ENCODE results near the gene MIDN. TPM values are rescaled to one million over a fixed set of nuclear protein-coding genes. Genes with fewer than 3 reads are reported as not detected.

MIDN gene
- polyA plus RNA-seq, 6 donors from 2014 or later: 0.78 to 5.5 (median 2.7) TPM

DNA sequence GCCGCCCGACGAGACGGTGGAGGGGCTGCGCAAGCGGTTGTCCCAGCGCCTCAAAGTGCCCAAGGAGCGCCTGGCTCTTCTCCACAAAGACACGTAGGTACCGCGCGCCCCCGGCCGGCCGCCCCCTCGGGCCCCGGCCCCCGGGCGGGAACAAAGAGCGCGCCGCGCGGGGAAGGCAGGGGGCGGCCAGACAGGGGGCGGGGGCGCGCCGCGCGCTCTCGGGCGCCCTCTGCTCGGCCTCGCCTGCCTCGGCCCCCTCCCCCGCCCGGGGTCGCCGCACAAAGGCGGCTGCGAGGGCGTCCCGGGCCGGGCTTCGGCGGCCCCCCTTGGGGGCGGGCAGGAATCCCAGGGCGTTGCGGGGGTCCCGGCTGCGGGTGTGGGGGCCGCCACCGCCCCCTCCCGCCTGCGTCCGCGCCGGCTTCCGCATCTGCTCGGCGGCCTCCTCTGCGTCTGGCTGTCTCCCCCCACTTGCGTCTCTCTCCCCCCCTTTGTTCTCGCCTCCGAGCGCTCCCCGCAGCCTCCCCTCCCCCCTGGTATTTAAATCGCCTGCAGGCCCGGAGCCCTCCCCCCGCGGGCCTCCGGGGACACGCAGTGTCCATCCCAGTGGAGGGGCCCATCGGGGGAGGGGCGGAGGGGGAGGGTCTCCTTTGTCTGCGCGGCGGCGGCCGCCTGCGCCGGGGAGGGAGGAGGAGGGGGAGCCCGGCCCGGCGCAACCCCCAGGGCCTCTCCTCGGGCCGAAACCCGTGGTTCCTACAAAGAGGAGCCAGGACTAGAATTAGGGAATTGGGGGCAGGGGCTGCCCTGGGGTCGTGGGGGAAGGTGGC, 2.3 kb downstream of the MIDN start:
- Mint-ChIP-seq H3K9me3 (no peaks in the 10 kb centered on the region), H3K36me3 (no peaks in the 10 kb centered on the region)
- peak in 1 of 2 donors; percentile 4 for ATAC-seq (ENCODE audit: low read depth in 2 of 2)

GRCh38 chr19:1251330-1252220, 3.2 kb downstream of the MIDN start:
- Mint-ChIP-seq H3K27me3 (no peaks in the 10 kb centered on the region), H3K27ac (peak overlapping the region; percentile 84 to 97 (median 94)), H3K36me3 (no peaks in the 10 kb centered on the region), H3K4me1 (peaks cover 16 to 30% (median 22%) of the 10 kb centered on the region in 3 donors), H3K4me3 (peak overlapping the region; percentile 85 to 95 (median 90)), H3K9me3 (no peaks in the 10 kb centered on the region)
- no peak for ATAC-seq (ENCODE audit: low read depth in 2 of 2)
- peak; percentile 51 for DNase-seq

More for the DNA sequence above, 2.3 kb downstream of the MIDN start:
- H3K4me3 Mint-ChIP-seq: peak overlapping the region; percentile 85 to 95 (median 91)
- peak; percentile 70 for DNase-seq
- H3K4me1 Mint-ChIP-seq: peaks cover 16 to 29% (median 28%) of the 10 kb centered on the region in 3 donors
- peak overlapping the region in 5 of 6 donors; percentile 56 to 97 (median 95) for H3K27ac Mint-ChIP-seq
- H3K27me3 Mint-ChIP-seq: no peaks in the 10 kb centered on the region

DNA sequence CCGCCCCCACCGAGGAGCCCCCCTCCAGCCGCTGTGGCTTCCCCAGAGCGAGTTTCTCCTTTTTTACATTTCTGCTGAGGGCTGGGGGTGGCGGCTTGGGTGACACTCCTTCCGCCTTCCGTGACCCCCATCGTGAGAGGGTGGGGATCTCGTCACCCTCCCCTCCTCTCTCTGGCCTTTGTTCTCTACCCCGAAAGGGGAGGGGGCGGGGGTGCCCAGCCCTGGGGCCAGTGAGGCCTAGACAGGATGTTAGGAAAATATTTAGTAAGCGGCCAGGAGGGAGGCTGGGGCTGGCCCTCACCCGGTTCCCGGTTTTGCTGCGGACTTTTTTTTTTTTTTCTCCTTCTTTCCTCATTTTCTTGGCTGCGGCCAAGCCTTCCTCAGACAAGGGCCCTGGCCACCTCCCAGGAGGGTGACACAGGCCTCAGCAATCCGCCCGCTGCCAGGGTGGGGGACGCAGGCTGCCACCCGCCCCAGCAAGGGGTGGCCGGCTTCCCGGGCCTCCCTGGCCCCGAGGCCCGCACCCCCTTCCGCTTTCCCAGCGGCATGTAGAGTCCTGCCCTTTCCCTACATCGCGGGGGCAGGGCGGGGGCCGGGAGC, 3.9 kb downstream of the MIDN start:
- no peaks in the 10 kb centered on the region for H3K27me3 Mint-ChIP-seq

GRCh38 chr19:1252821-1253513, 4.6 kb downstream of the MIDN start:
- peak overlapping the region; percentile 63 to 95 (median 81) for H3K4me3 Mint-ChIP-seq
- peak overlapping the region in 5 of 6 donors; percentile 27 to 95 (median 85) for H3K27ac Mint-ChIP-seq
- peaks cover 22 to 37% (median 24%) of the 10 kb centered on the region in 3 donors for H3K4me1 Mint-ChIP-seq
- DNase-seq (peak; percentile 81), ATAC-seq (ENCODE audit: low read depth in 2 of 2) (peak; percentile 16 to 26)
- H3K36me3 Mint-ChIP-seq: peaks cover 0 to 5% of the 10 kb centered on the region in 2 donors
- no peaks in the 10 kb centered on the region for H3K27me3 Mint-ChIP-seq
- H3K9me3 Mint-ChIP-seq: no peaks in the 10 kb centered on the region

More for the DNA sequence above, 3.9 kb downstream of the MIDN start:
- H3K27ac Mint-ChIP-seq: peak overlapping the region; percentile 53 to 97 (median 86)
- peak overlapping the region; percentile 85 to 95 (median 90) for H3K4me3 Mint-ChIP-seq
- no peaks in the 10 kb centered on the region for H3K9me3 Mint-ChIP-seq
- ATAC-seq (ENCODE audit: low read depth in 2 of 2) (peak; percentile 12 to 18), DNase-seq (peak; percentile 76)
- peaks cover 0 to under 1% of the 10 kb centered on the region in 2 donors for H3K36me3 Mint-ChIP-seq
- H3K4me1 Mint-ChIP-seq: peaks cover 18 to 30% (median 18%) of the 10 kb centered on the region in 3 donors

- DNase-seq: peak; percentile 11
- Mint-ChIP-seq H3K27me3 (no peaks in the 10 kb centered on the region), H3K4me3 (peak overlapping the region; percentile 32 to 90 (median 77))
Measured at GRCh38 chr19:1253514-1254080, 5.2 kb downstream of the MIDN start.

GRCh38 chr19:1254081-1254527, 5.7 kb downstream of the MIDN start:
- no peak for ATAC-seq (ENCODE audit: low read depth in 2 of 2)
- H3K27ac Mint-ChIP-seq: peak overlapping the region in 2 of 6 donors; percentile 75
- peaks cover 28 to 47% (median 32%) of the 10 kb centered on the region in 3 donors for H3K4me1 Mint-ChIP-seq
- H3K27me3 Mint-ChIP-seq: no peaks in the 10 kb centered on the region
- no peaks in the 10 kb centered on the region for H3K9me3 Mint-ChIP-seq
- H3K4me3 Mint-ChIP-seq: peak overlapping the region in 5 of 8 donors; percentile 12 to 54 (median 40)
- DNase-seq: no peak
- peaks cover 0 to 5% of the 10 kb centered on the region in 2 donors for H3K36me3 Mint-ChIP-seq

More at GRCh38 chr19:1253514-1254080, 5.2 kb downstream of the MIDN start:
- Mint-ChIP-seq H3K4me1 (peaks cover 26 to 42% (median 27%) of the 10 kb centered on the region in 3 donors), H3K9me3 (no peaks in the 10 kb centered on the region), H3K27ac (peak overlapping the region in 4 of 6 donors; percentile 27 to 95 (median 78)), H3K36me3 (peaks cover 0 to 5% of the 10 kb centered on the region in 2 donors)
- ATAC-seq (ENCODE audit: low read depth in 2 of 2): no peak

- ATAC-seq (ENCODE audit: low read depth in 2 of 2) (no peak), DNase-seq (no peak)
- H3K4me1 Mint-ChIP-seq: peaks cover 34 to 53% (median 37%) of the 10 kb centered on the region in 3 donors
- H3K27me3 Mint-ChIP-seq: no peaks in the 10 kb centered on the region
- H3K27ac Mint-ChIP-seq: peak overlapping the region in 4 of 6 donors; percentile 52 to 82 (median 77)
- peaks cover 0 to 5% of the 10 kb centered on the region in 2 donors for H3K36me3 Mint-ChIP-seq
- peak overlapping the region; percentile 2 to 76 (median 44) for H3K4me3 Mint-ChIP-seq
- no peaks in the 10 kb centered on the region for H3K9me3 Mint-ChIP-seq
Measured at GRCh38 chr19:1254530-1255185, 6.3 kb downstream of the MIDN start.

DNA sequence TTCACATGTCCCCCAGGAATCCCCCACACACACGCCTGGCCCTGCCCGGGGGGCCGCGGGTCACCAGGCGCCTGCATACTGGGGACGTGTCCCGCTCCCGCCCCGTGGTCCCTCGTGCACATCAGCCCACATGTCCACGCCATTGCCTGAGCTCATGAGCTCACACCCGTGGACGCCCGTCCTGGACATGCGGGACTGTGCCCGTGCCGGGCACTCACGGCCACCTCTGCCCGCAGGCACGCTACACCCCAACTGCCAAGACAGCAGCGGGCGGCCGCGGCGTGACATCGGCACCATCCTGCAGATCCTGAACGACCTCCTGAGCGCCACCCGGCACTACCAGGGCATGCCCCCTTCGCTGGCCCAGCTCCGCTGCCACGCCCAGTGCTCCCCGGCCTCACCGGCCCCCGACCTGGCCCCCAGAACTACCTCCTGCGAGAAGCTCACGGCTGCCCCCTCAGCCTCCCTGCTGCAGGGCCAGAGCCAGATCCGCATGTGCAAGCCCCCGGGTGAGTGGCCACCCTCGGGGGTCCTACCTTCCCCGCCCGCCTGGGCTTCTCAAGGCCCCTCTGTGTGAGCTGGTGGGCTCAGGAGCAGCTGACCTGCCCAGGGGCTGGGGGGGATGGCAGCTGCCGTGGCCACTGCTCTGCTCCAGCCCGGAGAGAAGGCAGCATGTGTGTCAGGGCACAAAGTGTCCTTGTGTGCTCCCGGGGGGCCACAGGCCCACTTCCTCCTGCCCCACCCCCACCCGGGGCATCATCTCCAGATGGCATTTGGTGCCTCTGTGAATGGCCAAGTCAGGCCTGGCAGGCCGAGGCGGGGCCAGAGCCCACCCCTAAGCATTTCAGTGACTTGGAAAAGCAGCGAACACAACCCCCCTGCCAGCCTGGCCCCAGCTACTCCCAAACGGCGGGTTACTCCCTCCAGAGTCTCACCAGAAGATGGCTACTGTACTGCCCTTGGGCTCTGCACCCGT, 7.1 kb downstream of the MIDN start:
- no peak for DNase-seq
- Mint-ChIP-seq H3K27me3 (no peaks in the 10 kb centered on the region), H3K4me1 (peaks cover 37 to 58% (median 42%) of the 10 kb centered on the region in 3 donors), H3K27ac (peak overlapping the region in 4 of 6 donors; percentile 52 to 82 (median 67)), H3K9me3 (no peaks in the 10 kb centered on the region), H3K36me3 (peaks cover 0 to 5% of the 10 kb centered on the region in 2 donors), H3K4me3 (peak overlapping the region in 6 of 8 donors; percentile 2 to 76 (median 44))
- no peak for ATAC-seq (ENCODE audit: low read depth in 2 of 2)

- no peaks in the 10 kb centered on the region for H3K9me3 Mint-ChIP-seq
- peaks cover 0 to 5% of the 10 kb centered on the region in 2 donors for H3K36me3 Mint-ChIP-seq
- ATAC-seq (ENCODE audit: low read depth in 2 of 2) (no peak), DNase-seq (no peak)
- no peaks in the 10 kb centered on the region for H3K27me3 Mint-ChIP-seq
- peak overlapping the region in 7 of 8 donors; percentile 9 to 98 (median 70) for H3K4me3 Mint-ChIP-seq
- peak overlapping the region in 4 of 6 donors; percentile 28 to 100 (median 94) for H3K27ac Mint-ChIP-seq
- peaks cover 37 to 67% (median 47%) of the 10 kb centered on the region in 3 donors for H3K4me1 Mint-ChIP-seq
Measured at GRCh38 chr19:1256646-1257474, 8.5 kb downstream of the MIDN start.

Measured in naive B cell (primary cell).